H7 (cell line): Measurements from ENCODE around the gene TSPAN14. TPM values are rescaled to one million over a fixed set of nuclear protein-coding genes. Genes with fewer than 3 reads are reported as not detected.

Experiments
- DNase-seq: peaks from one replicate; pipeline ENCODE4 v3.0.0; 2012
- H3K27me3 ChIP-seq: 2 replicates; pipeline ENCODE4 v1.6.0; 2011; ENCODE audit warnings: mild to moderate bottlenecking, low read length; ENCODE audit not compliant: control insufficient read depth, insufficient read depth
- H3K36me3 ChIP-seq: replicated peaks from 2 replicates; pipeline ENCODE4 v1.5.1; 2011; ENCODE audit warnings: low read length; ENCODE audit not compliant: control insufficient read depth, insufficient read depth
- H3K4me3 ChIP-seq: 2 replicates; pipeline ENCODE4 v1.5.1; 2011; ENCODE audit warnings: low read depth, mild to moderate bottlenecking, control low read depth, low read length, moderate library complexity; ENCODE audit not compliant: insufficient read depth
- total RNA-seq: library from RNA; depleted of rRNA; stranded (reverse); fragments of >200 nt; shearing (Covaris generic); gene quantifications from 2 replicates; pipeline ENCODE4 v1.2.3, GENCODE V29; 2014; rRNA removed

Gene TSPAN14
- total RNA-seq, 1 experiment from 2014 or later: 36.3 TPM

GRCh38 chr10:80579849-80580637, 125.9 kb downstream of the TSPAN14 start:
- H3K27me3 ChIP-seq: no peaks in the 10 kb centered on the region
- no peak overlapping the region for H3K4me3 ChIP-seq
- no peak for DNase-seq

GRCh38 chr10:80580638-80581468, 126.7 kb downstream of the TSPAN14 start:
- DNase-seq: no peak
- Histone ChIP-seq H3K36me3 (no peaks in the 10 kb centered on the region), H3K27me3 (no peaks in the 10 kb centered on the region), H3K4me3 (no peak overlapping the region)

More at GRCh38 chr10:80579849-80580637, 125.9 kb downstream of the TSPAN14 start:
- H3K36me3 ChIP-seq: no peaks in the 10 kb centered on the region

- no peak for DNase-seq
- Histone ChIP-seq H3K36me3 (no peaks in the 10 kb centered on the region), H3K4me3 (no peak overlapping the region), H3K27me3 (no peaks in the 10 kb centered on the region)
Measured at GRCh38 chr10:80581469-80581835, 127.3 kb downstream of the TSPAN14 start.

- Histone ChIP-seq H3K27me3 (no peaks in the 10 kb centered on the region), H3K36me3 (no peaks in the 10 kb centered on the region), H3K4me3 (no peak overlapping the region)
- DNase-seq: no peak
Measured at GRCh38 chr10:80582286-80582960, 128.3 kb downstream of the TSPAN14 start.

Other genes with a start within 250 kb of the TSPAN14 start
- gene ANXA11, start 248.8 kb upstream of the TSPAN14 start, total RNA-seq: 42.1 and 67.3 TPM in 2 replicates
- 0.07 and 0.52 TPM in 2 replicates for gene MAT1A, start 164.7 kb upstream of the TSPAN14 start, total RNA-seq
- not detected in 2 replicates for gene DYDC1, start 97.6 kb upstream of the TSPAN14 start, total RNA-seq
- gene DYDC2, start 97.5 kb upstream of the TSPAN14 start, total RNA-seq: 0.97 and 1.1 TPM in 2 replicates
- 35.0 and 36.1 TPM in 2 replicates for gene PRXL2A, start 45.8 kb upstream of the TSPAN14 start, total RNA-seq
- gene SH2D4B, start 83.6 kb downstream of the TSPAN14 start, total RNA-seq: not detected in 2 replicates